Measurements from ENCODE around the gene VAV3.
"Not testable (repeated sequence)": the region's sequence is repeated elsewhere in the genome, so short reads cannot be mapped to it uniquely, and the experiment has no call there.

The VAV3 gene

GRCh38 chr1:107894605-107895004, 70.4 kb downstream of the VAV3 start:
- DNase-seq (ENCODE audit: low read depth) = no peak

GRCh38 chr1:107893350-107893749, 71.6 kb downstream of the VAV3 start:
- DNase-seq (ENCODE audit: low read depth) = not testable (repeated sequence)

GRCh38 chr1:107889524-107889923, 75.5 kb downstream of the VAV3 start:
- no peak for DNase-seq (ENCODE audit: low read depth)

GRCh38 chr1:107883562-107883961, 81.4 kb downstream of the VAV3 start:
- DNase-seq (ENCODE audit: low read depth) = no peak

- no peak for DNase-seq (ENCODE audit: low read depth)
Observed at GRCh38 chr1:107879927-107880326, 85.1 kb downstream of the VAV3 start.

- DNase-seq (ENCODE audit: low read depth) = no peak
Observed at GRCh38 chr1:107879346-107879745, 85.6 kb downstream of the VAV3 start.

- DNase-seq (ENCODE audit: low read depth) = no peak
Observed at GRCh38 chr1:107877745-107878144, 87.2 kb downstream of the VAV3 start.

- no peak for DNase-seq (ENCODE audit: low read depth)
Observed at GRCh38 chr1:107877092-107877491, 87.9 kb downstream of the VAV3 start.

GRCh38 chr1:107875689-107876088, 89.3 kb downstream of the VAV3 start:
- DNase-seq (ENCODE audit: low read depth) = no peak

GRCh38 chr1:107874221-107874620, 90.8 kb downstream of the VAV3 start:
- no peak for DNase-seq (ENCODE audit: low read depth)

- DNase-seq (ENCODE audit: low read depth) = no peak
Observed at GRCh38 chr1:107871687-107872395, 93.1 kb downstream of the VAV3 start.

- DNase-seq (ENCODE audit: low read depth) = no peak
Observed at GRCh38 chr1:107871259-107871658, 93.7 kb downstream of the VAV3 start.

GRCh38 chr1:107870696-107871095, 94.3 kb downstream of the VAV3 start:
- no peak for DNase-seq (ENCODE audit: low read depth)

GRCh38 chr1:107867897-107868296, 97.1 kb downstream of the VAV3 start:
- DNase-seq (ENCODE audit: low read depth) = no peak

GRCh38 chr1:107867422-107867821, 97.6 kb downstream of the VAV3 start:
- no peak for DNase-seq (ENCODE audit: low read depth)

GRCh38 chr1:107866870-107867269, 98.1 kb downstream of the VAV3 start:
- DNase-seq (ENCODE audit: low read depth) = no peak

GRCh38 chr1:107865627-107866026, 99.4 kb downstream of the VAV3 start:
- DNase-seq (ENCODE audit: low read depth) = no peak

- no peak for DNase-seq (ENCODE audit: low read depth)
Observed at GRCh38 chr1:107863342-107863741, 101.6 kb downstream of the VAV3 start.

GRCh38 chr1:107862064-107862463, 102.9 kb downstream of the VAV3 start:
- DNase-seq (ENCODE audit: low read depth) = no peak

GRCh38 chr1:107858323-107858722, 106.7 kb downstream of the VAV3 start:
- DNase-seq (ENCODE audit: low read depth) = no peak

GRCh38 chr1:107851418-107851817, 113.6 kb downstream of the VAV3 start:
- DNase-seq (ENCODE audit: low read depth) = no peak

GRCh38 chr1:107844541-107845194, 120.3 kb downstream of the VAV3 start:
- DNase-seq (ENCODE audit: low read depth) = not testable (repeated sequence)

- DNase-seq (ENCODE audit: low read depth) = no peak
Observed at GRCh38 chr1:107843989-107844388, 121.0 kb downstream of the VAV3 start.

- DNase-seq (ENCODE audit: low read depth) = no peak
Observed at GRCh38 chr1:107842241-107842640, 122.7 kb downstream of the VAV3 start.
